ENCODE measurements around the gene LCN15. TPM values are rescaled to one million over a fixed set of nuclear protein-coding genes. Genes with fewer than 3 reads are reported as not detected.

Gene LCN15
- total and polyA plus RNA-seq, 2 of the 13 experiments (the other 11 are each of a cell fraction or from before 2014, with no cell fraction given) = 1.3 to 53.7 TPM

DNA sequence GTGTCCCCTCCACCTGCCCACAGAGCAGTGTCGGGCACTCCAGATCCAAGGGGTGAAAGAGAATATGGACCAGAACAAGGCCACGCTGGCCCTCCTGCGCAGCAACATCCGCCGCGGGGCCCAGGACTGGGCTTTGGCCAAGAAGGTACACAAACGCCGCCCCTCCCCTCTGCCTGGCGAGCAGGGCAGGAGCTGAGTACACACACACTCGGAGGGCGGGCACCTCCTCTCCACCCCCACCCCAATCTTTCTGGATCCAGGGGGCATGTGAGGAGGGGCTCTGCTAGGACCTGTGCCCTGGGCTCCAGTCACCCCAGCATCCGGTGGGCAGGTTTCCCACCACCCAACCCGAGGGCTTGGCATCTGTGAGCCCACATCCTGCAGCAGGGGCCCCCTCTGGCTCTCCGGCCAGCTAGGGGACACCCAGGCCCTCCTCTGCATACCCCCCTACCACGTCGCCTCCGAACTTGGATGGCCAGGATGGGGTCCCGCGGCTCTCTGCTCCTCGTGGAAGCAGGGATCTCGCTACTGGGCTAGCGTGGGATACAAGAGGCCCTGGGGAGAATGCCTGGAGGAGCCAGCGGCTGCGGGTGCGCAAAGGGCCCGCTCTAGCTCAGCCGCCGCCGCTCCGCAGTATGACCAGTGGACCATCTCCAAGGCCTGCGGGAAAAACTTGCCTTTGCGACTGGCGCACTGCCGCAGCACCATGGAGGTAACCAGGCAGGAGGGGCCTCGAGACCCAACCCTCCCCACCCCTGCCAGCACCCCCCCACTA lies 34.9 kb upstream of the LCN15 start (continued):
- TF ChIP-seq, protein P1, sequence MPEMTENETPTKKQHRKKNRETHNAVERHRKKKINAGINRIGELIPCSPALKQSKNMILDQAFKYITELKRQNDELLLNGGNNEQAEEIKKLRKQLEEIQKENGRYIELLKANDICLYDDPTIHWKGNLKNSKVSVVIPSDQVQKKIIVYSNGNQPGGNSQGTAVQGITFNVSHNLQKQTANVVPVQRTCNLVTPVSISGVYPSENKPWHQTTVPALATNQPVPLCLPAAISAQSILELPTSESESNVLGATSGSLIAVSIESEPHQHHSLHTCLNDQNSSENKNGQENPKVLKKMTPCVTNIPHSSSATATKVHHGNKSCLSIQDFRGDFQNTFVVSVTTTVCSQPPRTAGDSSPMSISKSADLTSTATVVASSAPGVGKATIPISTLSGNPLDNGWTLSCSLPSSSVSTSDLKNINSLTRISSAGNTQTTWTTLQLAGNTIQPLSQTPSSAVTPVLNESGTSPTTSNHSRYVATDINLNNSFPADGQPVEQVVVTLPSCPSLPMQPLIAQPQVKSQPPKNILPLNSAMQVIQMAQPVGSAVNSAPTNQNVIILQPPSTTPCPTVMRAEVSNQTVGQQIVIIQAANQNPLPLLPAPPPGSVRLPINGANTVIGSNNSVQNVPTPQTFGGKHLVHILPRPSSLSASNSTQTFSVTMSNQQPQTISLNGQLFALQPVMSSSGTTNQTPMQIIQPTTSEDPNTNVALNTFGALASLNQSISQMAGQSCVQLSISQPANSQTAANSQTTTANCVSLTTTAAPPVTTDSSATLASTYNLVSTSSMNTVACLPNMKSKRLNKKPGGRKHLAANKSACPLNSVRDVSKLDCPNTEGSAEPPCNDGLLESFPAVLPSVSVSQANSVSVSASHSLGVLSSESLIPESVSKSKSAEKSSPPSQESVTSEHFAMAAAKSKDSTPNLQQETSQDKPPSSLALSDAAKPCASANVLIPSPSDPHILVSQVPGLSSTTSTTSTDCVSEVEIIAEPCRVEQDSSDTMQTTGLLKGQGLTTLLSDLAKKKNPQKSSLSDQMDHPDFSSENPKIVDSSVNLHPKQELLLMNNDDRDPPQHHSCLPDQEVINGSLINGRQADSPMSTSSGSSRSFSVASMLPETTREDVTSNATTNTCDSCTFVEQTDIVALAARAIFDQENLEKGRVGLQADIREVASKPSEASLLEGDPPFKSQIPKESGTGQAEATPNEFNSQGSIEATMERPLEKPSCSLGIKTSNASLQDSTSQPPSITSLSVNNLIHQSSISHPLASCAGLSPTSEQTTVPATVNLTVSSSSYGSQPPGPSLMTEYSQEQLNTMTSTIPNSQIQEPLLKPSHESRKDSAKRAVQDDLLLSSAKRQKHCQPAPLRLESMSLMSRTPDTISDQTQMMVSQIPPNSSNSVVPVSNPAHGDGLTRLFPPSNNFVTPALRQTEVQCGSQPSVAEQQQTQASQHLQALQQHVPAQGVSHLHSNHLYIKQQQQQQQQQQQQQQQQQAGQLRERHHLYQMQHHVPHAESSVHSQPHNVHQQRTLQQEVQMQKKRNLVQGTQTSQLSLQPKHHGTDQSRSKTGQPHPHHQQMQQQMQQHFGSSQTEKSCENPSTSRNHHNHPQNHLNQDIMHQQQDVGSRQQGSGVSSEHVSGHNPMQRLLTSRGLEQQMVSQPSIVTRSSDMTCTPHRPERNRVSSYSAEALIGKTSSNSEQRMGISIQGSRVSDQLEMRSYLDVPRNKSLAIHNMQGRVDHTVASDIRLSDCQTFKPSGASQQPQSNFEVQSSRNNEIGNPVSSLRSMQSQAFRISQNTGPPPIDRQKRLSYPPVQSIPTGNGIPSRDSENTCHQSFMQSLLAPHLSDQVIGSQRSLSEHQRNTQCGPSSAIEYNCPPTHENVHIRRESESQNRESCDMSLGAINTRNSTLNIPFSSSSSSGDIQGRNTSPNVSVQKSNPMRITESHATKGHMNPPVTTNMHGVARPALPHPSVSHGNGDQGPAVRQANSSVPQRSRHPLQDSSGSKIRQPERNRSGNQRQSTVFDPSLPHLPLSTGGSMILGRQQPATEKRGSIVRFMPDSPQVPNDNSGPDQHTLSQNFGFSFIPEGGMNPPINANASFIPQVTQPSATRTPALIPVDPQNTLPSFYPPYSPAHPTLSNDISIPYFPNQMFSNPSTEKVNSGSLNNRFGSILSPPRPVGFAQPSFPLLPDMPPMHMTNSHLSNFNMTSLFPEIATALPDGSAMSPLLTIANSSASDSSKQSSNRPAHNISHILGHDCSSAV (CRISPR knock-in tag; IDR thresholded peaks at IDR 0.05; ENCODE audit: borderline replicate concordance) = 0 out of 2 replicates have a peak, but pooled peaks have one; percentile 31
- TF ChIP-seq ZFP82 (CRISPR knock-in tag; IDR thresholded peaks at IDR 0.05; ENCODE audit: borderline replicate concordance) = no peak
- peak; percentile 23; the same call in 1 of the 2 replicates for TF ChIP-seq HMG20A (CRISPR knock-in tag; IDR thresholded peaks at IDR 0.05; ENCODE audit: borderline replicate concordance)
- TF ChIP-seq U2AF2 (IDR thresholded peaks at IDR 0.05; ENCODE audit: low read depth, low read length) = 0 out of 2 replicates have a peak, but pooled peaks have one; percentile 50
- TF ChIP-seq, protein P2, sequence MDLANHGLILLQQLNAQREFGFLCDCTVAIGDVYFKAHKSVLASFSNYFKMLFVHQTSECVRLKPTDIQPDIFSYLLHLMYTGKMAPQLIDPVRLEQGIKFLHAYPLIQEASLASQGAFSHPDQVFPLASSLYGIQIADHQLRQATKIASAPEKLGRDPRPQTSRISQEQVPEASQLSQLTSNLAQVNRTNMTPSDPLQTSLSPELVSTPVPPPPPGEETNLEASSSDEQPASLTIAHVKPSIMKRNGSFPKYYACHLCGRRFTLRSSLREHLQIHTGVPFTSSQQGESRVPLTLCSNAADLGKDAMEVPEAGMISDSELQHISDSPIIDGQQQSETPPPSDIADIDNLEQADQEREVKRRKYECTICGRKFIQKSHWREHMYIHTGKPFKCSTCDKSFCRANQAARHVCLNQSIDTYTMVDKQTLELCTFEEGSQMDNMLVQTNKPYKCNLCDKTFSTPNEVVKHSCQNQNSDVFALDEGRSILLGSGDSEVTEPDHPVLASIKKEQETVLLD (CRISPR knock-in tag; IDR thresholded peaks at IDR 0.05; ENCODE audit: low read depth) = peak; percentile 49
- TF ChIP-seq, protein P3, sequence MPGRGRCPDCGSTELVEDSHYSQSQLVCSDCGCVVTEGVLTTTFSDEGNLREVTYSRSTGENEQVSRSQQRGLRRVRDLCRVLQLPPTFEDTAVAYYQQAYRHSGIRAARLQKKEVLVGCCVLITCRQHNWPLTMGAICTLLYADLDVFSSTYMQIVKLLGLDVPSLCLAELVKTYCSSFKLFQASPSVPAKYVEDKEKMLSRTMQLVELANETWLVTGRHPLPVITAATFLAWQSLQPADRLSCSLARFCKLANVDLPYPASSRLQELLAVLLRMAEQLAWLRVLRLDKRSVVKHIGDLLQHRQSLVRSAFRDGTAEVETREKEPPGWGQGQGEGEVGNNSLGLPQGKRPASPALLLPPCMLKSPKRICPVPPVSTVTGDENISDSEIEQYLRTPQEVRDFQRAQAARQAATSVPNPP (CRISPR knock-in tag; IDR thresholded peaks at IDR 0.05) = no peak
- peak; percentile 15; the same call in 1 of the 2 replicates for TF ChIP-seq JDP2 (CRISPR knock-in tag; IDR thresholded peaks at IDR 0.05; ENCODE audit: borderline replicate concordance)
- peak; percentile 80 for TF ChIP-seq HDAC2 (CRISPR knock-in tag; IDR thresholded peaks at IDR 0.05)
- peak; percentile 75 for TF ChIP-seq PHF5A (CRISPR knock-in tag; IDR thresholded peaks at IDR 0.05; ENCODE audit: low read depth, unreplicated experiment)
- no peak for TF ChIP-seq ZNF382 (CRISPR knock-in tag; IDR thresholded peaks at IDR 0.05; ENCODE audit: borderline replicate concordance)
- peak; percentile 75; the same call in 1 of the 2 replicates for TF ChIP-seq ZBTB20 (CRISPR knock-in tag; IDR thresholded peaks at IDR 0.05; ENCODE audit: borderline replicate concordance, low read depth)
- peak; percentile 36; the same call in 1 of the 2 replicates for TF ChIP-seq KMT2B (CRISPR knock-in tag; IDR thresholded peaks at IDR 0.05)
- peak; percentile 61; the same call in 1 of the 2 replicates for TF ChIP-seq ZNF543 (CRISPR knock-in tag; IDR thresholded peaks at IDR 0.05)
- 0 out of 2 replicates have a peak, but pooled peaks have one; percentile 16 for TF ChIP-seq MTF1 (CRISPR knock-in tag; IDR thresholded peaks at IDR 0.05)
- no peak for TF ChIP-seq ZSCAN30 (CRISPR knock-in tag; IDR thresholded peaks at IDR 0.05)
